ENCODE data around the gene TAGAP.

Gene TAGAP, protein sequence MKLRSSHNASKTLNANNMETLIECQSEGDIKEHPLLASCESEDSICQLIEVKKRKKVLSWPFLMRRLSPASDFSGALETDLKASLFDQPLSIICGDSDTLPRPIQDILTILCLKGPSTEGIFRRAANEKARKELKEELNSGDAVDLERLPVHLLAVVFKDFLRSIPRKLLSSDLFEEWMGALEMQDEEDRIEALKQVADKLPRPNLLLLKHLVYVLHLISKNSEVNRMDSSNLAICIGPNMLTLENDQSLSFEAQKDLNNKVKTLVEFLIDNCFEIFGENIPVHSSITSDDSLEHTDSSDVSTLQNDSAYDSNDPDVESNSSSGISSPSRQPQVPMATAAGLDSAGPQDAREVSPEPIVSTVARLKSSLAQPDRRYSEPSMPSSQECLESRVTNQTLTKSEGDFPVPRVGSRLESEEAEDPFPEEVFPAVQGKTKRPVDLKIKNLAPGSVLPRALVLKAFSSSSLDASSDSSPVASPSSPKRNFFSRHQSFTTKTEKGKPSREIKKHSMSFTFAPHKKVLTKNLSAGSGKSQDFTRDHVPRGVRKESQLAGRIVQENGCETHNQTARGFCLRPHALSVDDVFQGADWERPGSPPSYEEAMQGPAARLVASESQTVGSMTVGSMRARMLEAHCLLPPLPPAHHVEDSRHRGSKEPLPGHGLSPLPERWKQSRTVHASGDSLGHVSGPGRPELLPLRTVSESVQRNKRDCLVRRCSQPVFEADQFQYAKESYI

DNA sequence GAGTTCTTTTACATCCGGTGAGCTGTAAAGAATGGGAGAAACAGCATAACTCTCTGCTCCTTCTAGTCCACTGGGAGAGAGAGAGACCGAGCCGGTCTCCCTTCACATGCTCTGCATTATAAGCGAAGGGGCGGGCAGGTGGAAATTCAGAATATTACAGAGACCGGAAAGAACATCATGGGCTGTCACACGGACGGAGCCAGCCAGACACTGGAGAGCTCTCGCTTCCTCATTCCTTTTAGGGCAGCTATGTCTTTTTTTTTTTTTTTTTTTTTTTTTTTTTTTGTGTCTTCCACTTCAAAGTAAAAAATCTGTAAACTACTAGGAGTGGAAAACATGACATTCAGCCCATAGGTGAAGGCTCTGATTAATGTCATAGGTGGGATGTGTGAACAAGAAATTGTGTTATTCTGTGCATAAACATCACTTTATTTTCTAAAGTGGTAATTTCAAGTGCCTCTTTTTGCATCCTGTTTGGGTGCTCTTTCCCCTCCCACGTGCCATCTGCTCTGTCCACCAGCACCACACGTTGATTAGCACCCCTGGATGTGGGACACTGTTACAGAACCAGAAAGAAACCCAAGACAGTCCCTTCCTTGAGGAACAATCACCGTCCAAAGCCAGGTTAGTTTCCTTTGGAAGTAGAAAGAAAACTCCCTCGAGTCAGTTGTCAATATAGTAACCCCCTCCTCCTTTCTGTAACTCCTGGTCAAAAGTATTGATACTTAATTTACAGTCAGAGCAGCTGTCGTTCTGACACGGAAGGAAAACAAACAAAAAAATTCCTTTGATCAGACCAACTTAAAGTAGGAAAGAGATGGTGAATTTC lies at the start of gene TAGAP:
Gene TAGAP, minus strand, starts transcription at position 93 of the 829 bp plus-strand sequence. CDS start 845 bp downstream, outside the sequence.
- Histone ChIP-seq H3K9me3 (replicated peaks; ENCODE audit: insufficient read depth, low read length) (no peaks in the 10 kb centered on the region), H3K27me3 (replicated peaks; ENCODE audit: insufficient read depth, low read length) (no peaks in the 10 kb centered on the region), H3K4me1 (ENCODE audit: low read length) (peaks cover 19% of the 10 kb centered on the region), H3K79me2 (ENCODE audit: low read length) (no peaks in the 10 kb centered on the region), H3K9me2 (replicated peaks; ENCODE audit: insufficient read depth, low read length) (no peaks in the 10 kb centered on the region), H3K27ac (ENCODE audit: low read length) (no peak within 1 kb of the TSS), H3K4me2 (ENCODE audit: low read depth, low read length) (peak within 1 kb of the TSS; percentile 43; the same call in 1 of the 2 replicates), H3K4me3 (ENCODE audit: low read length) (peak within 1 kb of the TSS; percentile 43), H3K36me3 (replicated peaks; ENCODE audit: insufficient read depth, low read length) (no peaks in the 10 kb centered on the region), H3F3A (ENCODE audit: insufficient read depth, low read length) (peaks cover 5% of the 10 kb centered on the region), H3K9ac (ENCODE audit: low read length) (no peak within 1 kb of the TSS), H2AFZ (ENCODE audit: low read length) (peak within 1 kb of the TSS; percentile 53), H4K20me1 (ENCODE audit: insufficient read depth, low read length) (no peaks in the 10 kb centered on the region)
- peak; percentile 13 for DNase-seq
- TF ChIP-seq, protein P1, sequence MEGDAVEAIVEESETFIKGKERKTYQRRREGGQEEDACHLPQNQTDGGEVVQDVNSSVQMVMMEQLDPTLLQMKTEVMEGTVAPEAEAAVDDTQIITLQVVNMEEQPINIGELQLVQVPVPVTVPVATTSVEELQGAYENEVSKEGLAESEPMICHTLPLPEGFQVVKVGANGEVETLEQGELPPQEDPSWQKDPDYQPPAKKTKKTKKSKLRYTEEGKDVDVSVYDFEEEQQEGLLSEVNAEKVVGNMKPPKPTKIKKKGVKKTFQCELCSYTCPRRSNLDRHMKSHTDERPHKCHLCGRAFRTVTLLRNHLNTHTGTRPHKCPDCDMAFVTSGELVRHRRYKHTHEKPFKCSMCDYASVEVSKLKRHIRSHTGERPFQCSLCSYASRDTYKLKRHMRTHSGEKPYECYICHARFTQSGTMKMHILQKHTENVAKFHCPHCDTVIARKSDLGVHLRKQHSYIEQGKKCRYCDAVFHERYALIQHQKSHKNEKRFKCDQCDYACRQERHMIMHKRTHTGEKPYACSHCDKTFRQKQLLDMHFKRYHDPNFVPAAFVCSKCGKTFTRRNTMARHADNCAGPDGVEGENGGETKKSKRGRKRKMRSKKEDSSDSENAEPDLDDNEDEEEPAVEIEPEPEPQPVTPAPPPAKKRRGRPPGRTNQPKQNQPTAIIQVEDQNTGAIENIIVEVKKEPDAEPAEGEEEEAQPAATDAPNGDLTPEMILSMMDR (IDR thresholded peaks at IDR 0.05; ENCODE audit: low read length) = no peak
- TF ChIP-seq EZH2phosphoT487 (IDR thresholded peaks at IDR 0.05; ENCODE audit: low read length) (no peak), EZH2 (optimal IDR thresholded peaks at IDR 0.05; ENCODE audit: low read depth, low read length) (no peak)

DNA sequence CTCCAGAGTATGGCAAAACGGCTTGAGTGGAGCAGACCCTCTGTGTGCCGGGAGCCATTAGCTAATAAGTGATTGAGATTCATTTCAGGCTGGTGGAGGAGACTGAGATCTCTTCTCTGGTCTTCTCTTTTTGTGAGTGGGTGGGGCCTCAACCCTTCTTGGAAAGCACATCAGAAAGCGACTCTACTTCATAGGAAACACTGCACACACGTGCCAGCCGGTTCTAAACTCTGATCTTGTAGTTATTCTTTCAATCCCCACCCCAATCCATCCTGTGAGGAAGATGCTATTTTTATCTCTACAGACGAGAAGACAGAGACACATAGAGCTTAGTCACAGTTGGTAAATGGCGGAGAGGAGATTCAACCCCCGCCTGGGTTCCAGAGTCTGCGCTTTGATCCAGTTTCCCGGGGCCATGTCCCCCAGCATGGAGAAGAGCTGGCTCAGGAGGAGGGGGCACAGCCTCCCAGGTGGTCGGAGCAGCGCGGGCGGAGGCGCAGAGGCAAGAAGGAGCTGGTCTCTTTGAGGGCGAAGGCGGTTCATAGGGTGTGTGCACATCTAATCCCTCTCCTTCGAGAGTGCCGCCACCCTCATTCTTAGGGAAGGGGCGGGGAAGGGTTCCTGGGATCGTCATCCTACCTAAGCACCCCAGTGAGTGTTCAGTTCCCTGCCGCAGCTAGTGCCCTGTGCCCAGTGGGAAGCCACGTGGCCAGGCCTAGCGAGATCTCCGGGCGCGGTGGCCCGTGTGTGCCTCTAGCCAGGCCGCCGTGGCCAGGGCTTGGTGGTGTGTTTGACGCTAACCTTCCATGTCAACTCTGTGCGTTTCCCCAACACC lies 49.0 kb upstream of the TAGAP start:
- Histone ChIP-seq H3K4me3 (ENCODE audit: low read length) (no peak overlapping the region), H3K4me1 (ENCODE audit: low read length) (no peaks in the 10 kb centered on the region), H3K36me3 (replicated peaks; ENCODE audit: insufficient read depth, low read length) (no peaks in the 10 kb centered on the region), H2AFZ (ENCODE audit: low read length) (no peak overlapping the region), H3K79me2 (ENCODE audit: low read length) (no peaks in the 10 kb centered on the region), H3K9me3 (replicated peaks; ENCODE audit: insufficient read depth, low read length) (no peaks in the 10 kb centered on the region), H3K27me3 (replicated peaks; ENCODE audit: insufficient read depth, low read length) (no peaks in the 10 kb centered on the region), H3K27ac (ENCODE audit: low read length) (no peak overlapping the region), H3K9me2 (replicated peaks; ENCODE audit: insufficient read depth, low read length) (no peaks in the 10 kb centered on the region), H3K9ac (ENCODE audit: low read length) (no peak overlapping the region), H3K4me2 (ENCODE audit: low read depth, low read length) (no peak overlapping the region), H4K20me1 (ENCODE audit: insufficient read depth, low read length) (no peaks in the 10 kb centered on the region), H3F3A (ENCODE audit: insufficient read depth, low read length) (no peaks in the 10 kb centered on the region)
- TF ChIP-seq EZH2 (optimal IDR thresholded peaks at IDR 0.05; ENCODE audit: low read depth, low read length) = no peak
- TF ChIP-seq, protein P1 (IDR thresholded peaks at IDR 0.05; ENCODE audit: low read length) = no peak
- no peak for TF ChIP-seq EZH2phosphoT487 (IDR thresholded peaks at IDR 0.05; ENCODE audit: low read length)
- DNase-seq = no peak

DNA sequence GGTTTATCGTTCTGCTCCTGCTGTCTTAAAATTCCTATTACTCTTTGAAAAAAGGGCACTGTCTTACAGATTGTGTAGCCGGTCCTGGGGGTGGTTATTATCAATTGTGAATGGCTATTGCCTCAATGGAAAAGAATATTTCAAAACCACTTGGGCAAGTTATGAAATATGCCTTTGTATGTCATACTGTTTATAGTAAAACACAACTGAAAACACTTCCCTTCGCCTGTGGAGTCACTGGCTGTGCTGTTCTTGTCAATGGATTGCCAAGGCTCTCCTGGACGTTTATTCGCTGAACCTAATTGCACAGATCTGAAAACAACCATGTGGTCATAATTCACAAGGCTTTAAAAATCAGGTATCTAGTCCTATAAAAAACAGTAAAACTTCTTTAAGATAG lies 47.8 kb upstream of the TAGAP start:
- TF ChIP-seq EZH2 (optimal IDR thresholded peaks at IDR 0.05; ENCODE audit: low read depth, low read length) = no peak
- TF ChIP-seq, protein P1 (IDR thresholded peaks at IDR 0.05; ENCODE audit: low read length) = no peak
- TF ChIP-seq EZH2phosphoT487 (IDR thresholded peaks at IDR 0.05; ENCODE audit: low read length) = no peak
- H3K4me2 ChIP-seq (ENCODE audit: low read depth, low read length) = no peak overlapping the region
- H3K9ac ChIP-seq (ENCODE audit: low read length) = no peak overlapping the region
- H3F3A ChIP-seq (ENCODE audit: insufficient read depth, low read length) = no peaks in the 10 kb centered on the region
- no peaks in the 10 kb centered on the region for H3K4me1 ChIP-seq (ENCODE audit: low read length)
- no peaks in the 10 kb centered on the region for H3K9me3 ChIP-seq (replicated peaks; ENCODE audit: insufficient read depth, low read length)
- no peak for DNase-seq
- H4K20me1 ChIP-seq (ENCODE audit: insufficient read depth, low read length) = no peaks in the 10 kb centered on the region
- no peaks in the 10 kb centered on the region for H3K27me3 ChIP-seq (replicated peaks; ENCODE audit: insufficient read depth, low read length)
- H3K36me3 ChIP-seq (replicated peaks; ENCODE audit: insufficient read depth, low read length) = no peaks in the 10 kb centered on the region
- no peaks in the 10 kb centered on the region for H3K79me2 ChIP-seq (ENCODE audit: low read length)
- no peaks in the 10 kb centered on the region for H3K9me2 ChIP-seq (replicated peaks; ENCODE audit: insufficient read depth, low read length)
- H3K27ac ChIP-seq (ENCODE audit: low read length) = no peak overlapping the region
- H2AFZ ChIP-seq (ENCODE audit: low read length) = no peak overlapping the region
- H3K4me3 ChIP-seq (ENCODE audit: low read length) = no peak overlapping the region
